GM23338 (cell line): ENCODE data around the gene INO80C. TPM values are rescaled to one million over a fixed set of nuclear protein-coding genes. Genes with fewer than 3 reads are reported as not detected.
A peak's percentile ranks its signal among the peaks of the same experiment; 100 is the strongest.

ENCODE experiments used
- ATAC-seq: fragments of 200-7000 bp; cut with Tn5 transposase; 3 replicates; pipeline ENCODE4 v1.9.1; 2020
- DNase-seq: peaks from one replicate; pipeline ENCODE4 v3.0.0-alpha.2; 2015; ENCODE audit warnings: low spot score
- H2AFZ ChIP-seq: fragments of 200-600 bp; sonication (generic); 2 replicates; pipeline ENCODE4 v1.8.0; 2016; ENCODE audit warnings: antibody characterized with exemption, mild to moderate bottlenecking, moderate library complexity
- H3F3A ChIP-seq: fragments of 200-600 bp; sonication (generic); replicated peaks from 2 replicates; pipeline ENCODE4 v1.8.0; 2017; ENCODE audit warnings: antibody characterized with exemption, mixed run types, low read depth
- H3K27ac ChIP-seq: fragments of 200-600 bp; sonication (generic); 2 replicates; pipeline ENCODE4 v1.6.1; 2016; ENCODE audit warnings: low read depth
- H3K27me3 ChIP-seq: fragments of 200-600 bp; sonication (generic); 2 replicates; pipeline ENCODE4 v1.8.0; 2016; ENCODE audit warnings: mild to moderate bottlenecking, mixed run types, moderate library complexity; ENCODE audit not compliant: insufficient read depth
- H3K36me3 ChIP-seq: fragments of 200-600 bp; sonication (generic); 2 replicates; pipeline ENCODE4 v1.8.0; 2016; ENCODE audit warnings: mild to moderate bottlenecking; ENCODE audit not compliant: insufficient read depth
- H3K4me1 ChIP-seq: fragments of 200-600 bp; sonication (generic); 2 replicates; pipeline ENCODE4 v1.8.0; 2016; ENCODE audit warnings: mild to moderate bottlenecking, moderate library complexity; ENCODE audit not compliant: insufficient read depth
- H3K4me2 ChIP-seq: fragments of 200-600 bp; sonication (generic); 2 replicates; pipeline ENCODE4 v1.7.1; 2017; ENCODE audit warnings: mixed run types
- H3K4me3 ChIP-seq: fragments of 200-600 bp; sonication (generic); 2 replicates; pipeline ENCODE4 v1.6.1; 2016; ENCODE audit warnings: mixed run types
- H3K79me2 ChIP-seq: fragments of 200-600 bp; sonication (generic); replicated peaks from 2 replicates; pipeline ENCODE4 v1.8.0; 2017; ENCODE audit warnings: mild to moderate bottlenecking; ENCODE audit not compliant: insufficient read depth
- H3K9me2 ChIP-seq: fragments of 200-600 bp; sonication (generic); 2 replicates; pipeline ENCODE4 v1.8.0; 2017; ENCODE audit not compliant: insufficient read depth
- H4K20me1 ChIP-seq: fragments of 200-600 bp; sonication (generic); replicated peaks from 2 replicates; pipeline ENCODE4 v1.8.0; 2017; ENCODE audit warnings: mild to moderate bottlenecking; ENCODE audit not compliant: insufficient read depth
- H3K27ac Mint-ChIP-seq: 2 replicates; pipeline ENCODE4 v1.8.0; 2020; ENCODE audit warnings: inconsistent platforms, mild to moderate bottlenecking, moderate library complexity, mixed read lengths
- H3K27me3 Mint-ChIP-seq: 3 replicates; pipeline ENCODE4 v1.8.0; 2022; ENCODE audit warnings: low read depth, mild to moderate bottlenecking, moderate library complexity, mixed read lengths, inconsistent platforms; ENCODE audit not compliant: insufficient read depth, poor library complexity
- H3K36me3 Mint-ChIP-seq: 3 replicates; pipeline ENCODE4 v1.8.0; 2021; ENCODE audit warnings: low read depth, mild to moderate bottlenecking, inconsistent platforms, moderate library complexity, mixed read lengths
- H3K4me1 Mint-ChIP-seq: 3 replicates; pipeline ENCODE4 v1.8.0; 2020; ENCODE audit warnings: mild to moderate bottlenecking, inconsistent platforms, mixed read lengths
- H3K4me3 Mint-ChIP-seq: 3 replicates; pipeline ENCODE4 v1.8.0; 2021; ENCODE audit warnings: moderate library complexity, mild to moderate bottlenecking, inconsistent platforms, mixed read lengths
- H3K9me3 Mint-ChIP-seq: 3 replicates; pipeline ENCODE4 v1.8.0; 2020; ENCODE audit warnings: moderate library complexity, mild to moderate bottlenecking, inconsistent platforms, mixed read lengths
- CREB1 ChIP-seq: fragments of 250-450 bp; sonication (Bioruptor Pico); IDR thresholded peaks from 2 replicates; pipeline ENCODE4 v1.5.0; 2020; ENCODE audit warnings: low read depth, mild to moderate bottlenecking, moderate library complexity
- EZH2 ChIP-seq: fragments of 200-600 bp; sonication (generic); IDR thresholded peaks from one replicate; pipeline ENCODE4 v1.8.0; 2017; ENCODE audit warnings: antibody characterized with exemption, mild to moderate bottlenecking, low read depth; ENCODE audit not compliant: unreplicated experiment
- EZH2phosphoT487 ChIP-seq: fragments of 200-600 bp; sonication (generic); IDR thresholded peaks from one replicate; pipeline ENCODE4 v1.8.1; 2018; ENCODE audit warnings: antibody characterized with exemption; ENCODE audit not compliant: unreplicated experiment
- JUNB ChIP-seq: IDR thresholded peaks from one replicate; pipeline ENCODE4 v1.6.1; 2016; ENCODE audit warnings: antibody characterized with exemption; ENCODE audit not compliant: unreplicated experiment
- NANOG ChIP-seq: IDR thresholded peaks from 2 replicates; pipeline ENCODE4 v1.6.1; 2016; ENCODE audit warnings: antibody characterized with exemption, borderline replicate concordance
- POLR2AphosphoS5 ChIP-seq: IDR thresholded peaks from 2 replicates; pipeline ENCODE4 v1.6.1; 2016; ENCODE audit warnings: antibody characterized with exemption, low read depth
- STAT1 ChIP-seq: IDR thresholded peaks from one replicate; pipeline ENCODE4 v1.6.1; 2016; ENCODE audit warnings: antibody characterized with exemption; ENCODE audit not compliant: unreplicated experiment
- ZNF114 ChIP-seq: fragments of 250-450 bp; sonication (Bioruptor Pico); IDR thresholded peaks from 2 replicates; pipeline ENCODE4 v1.5.0; 2020; ENCODE audit warnings: mild to moderate bottlenecking, moderate library complexity
- ZNF331 ChIP-seq: fragments of 250-450 bp; sonication (Bioruptor Pico); IDR thresholded peaks from 2 replicates; pipeline ENCODE4 v1.5.0; 2020; ENCODE audit warnings: low read depth, mild to moderate bottlenecking, moderate library complexity
- polyA plus RNA-seq: library from polyadenylated mRNA; unstranded; fragments of >200 nt; fragmentation: Nextera tagmentation; extraction: Ambion mirVana; gene quantifications from 2 replicates; pipeline ENCODE4 v1.2.1, GENCODE V29; 2016
- total RNA-seq: library from RNA; depleted of rRNA; stranded (reverse); fragments of >200 nt; shearing (Covaris generic); gene quantifications from 2 replicates; pipeline ENCODE4 v1.2.3, GENCODE V29; 2014
- TF ChIP-seq, protein P1 (sequence below): IDR thresholded peaks from one replicate; pipeline ENCODE4 v1.6.1; 2018; ENCODE audit warnings: antibody characterized with exemption; ENCODE audit not compliant: unreplicated experiment

The INO80C gene
- total and polyA plus RNA-seq, 2 experiments from 2014 or later = 16.3 to 52.3 TPM

DNA sequence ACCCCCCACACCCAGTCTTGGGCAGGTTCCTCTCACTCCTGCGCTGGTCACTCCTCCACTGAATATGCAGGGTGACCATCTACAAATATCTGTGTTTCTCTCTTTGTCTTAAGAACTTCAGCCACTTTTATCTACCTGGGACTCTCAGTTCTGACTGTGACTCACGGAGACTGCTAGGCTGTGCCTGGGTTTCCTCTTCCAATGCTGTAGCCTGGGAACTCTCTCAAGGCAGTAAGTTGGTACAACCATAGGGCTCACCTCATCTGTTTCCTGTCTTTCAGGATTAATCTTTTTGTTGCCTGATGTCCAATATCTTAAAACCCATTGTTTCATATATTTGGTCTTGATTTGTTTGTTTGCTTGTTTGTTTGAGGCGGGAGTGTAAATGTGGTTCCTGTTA is 73.4 kb downstream of the INO80C start:
- Mint-ChIP-seq H3K4me1 (peaks cover 4% of the 10 kb centered on the region), H3K27me3 (no peaks in the 10 kb centered on the region), H3K36me3 (no peaks in the 10 kb centered on the region), H3K9me3 (no peaks in the 10 kb centered on the region), H3K27ac (no peak overlapping the region), H3K4me3 (no peak overlapping the region)
- H3K79me2 ChIP-seq = no peaks in the 10 kb centered on the region
- H3K4me3 ChIP-seq = no peak overlapping the region
- H3K9me2 ChIP-seq = 0 out of 2 replicates have a peak, but pooled peaks cover 8% of the 10 kb centered on the region
- H3K4me2 ChIP-seq = no peak overlapping the region
- ATAC-seq (no peak; the same call in 2 of the 3 replicates), DNase-seq (no peak)
- no peaks in the 10 kb centered on the region; the same call in 1 of the 2 replicates for H4K20me1 ChIP-seq
- peak overlapping the region; percentile 20; the same call in 1 of the 2 replicates for H2AFZ ChIP-seq
- no peaks in the 10 kb centered on the region for H3K4me1 ChIP-seq
- no peak for TF ChIP-seq POLR2AphosphoS5
- TF ChIP-seq CREB1 (CRISPR knock-in tag) = no peak
- no peak overlapping the region for H3K27ac ChIP-seq
- H3F3A ChIP-seq = no peaks in the 10 kb centered on the region
- no peaks in the 10 kb centered on the region for H3K27me3 ChIP-seq
- H3K36me3 ChIP-seq = no peaks in the 10 kb centered on the region

DNA sequence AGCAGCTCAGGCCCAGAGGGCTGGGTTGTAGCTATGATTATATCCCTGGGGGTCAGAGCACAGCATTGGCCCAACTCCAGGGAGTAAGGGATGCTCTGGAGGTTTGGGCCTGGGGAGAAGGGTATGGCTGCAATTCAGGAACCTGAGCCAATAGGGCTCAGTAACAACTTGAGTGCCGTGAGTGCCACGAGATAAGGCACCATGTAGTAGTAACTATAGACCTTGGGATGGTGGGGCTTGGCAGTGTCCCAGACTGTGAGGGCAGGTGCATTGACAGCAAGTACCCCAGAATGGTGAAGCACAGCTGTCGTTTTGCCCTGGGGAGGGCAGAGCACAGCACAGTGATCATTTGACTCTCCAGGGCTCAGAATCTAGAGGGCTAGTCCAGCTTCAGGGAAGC is 75.5 kb downstream of the INO80C start:
- Histone ChIP-seq H3K79me2 (no peaks in the 10 kb centered on the region), H2AFZ (no peak overlapping the region), H3K27me3 (no peaks in the 10 kb centered on the region), H3K4me3 (no peak overlapping the region), H3K9me2 (0 out of 2 replicates have a peak, but pooled peaks cover 8% of the 10 kb centered on the region), H3K4me1 (no peaks in the 10 kb centered on the region), H3K27ac (no peak overlapping the region), H3K4me2 (no peak overlapping the region), H3K36me3 (no peaks in the 10 kb centered on the region), H4K20me1 (no peaks in the 10 kb centered on the region), H3F3A (no peaks in the 10 kb centered on the region)
- TF ChIP-seq ZNF331 (no peak), CREB1 (CRISPR knock-in tag) (no peak), EZH2phosphoT487 (no peak), ZNF114 (CRISPR knock-in tag) (no peak), POLR2AphosphoS5 (no peak), EZH2 (no peak), NANOG (no peak), STAT1 (no peak), JUNB (no peak)
- TF ChIP-seq, protein P1, sequence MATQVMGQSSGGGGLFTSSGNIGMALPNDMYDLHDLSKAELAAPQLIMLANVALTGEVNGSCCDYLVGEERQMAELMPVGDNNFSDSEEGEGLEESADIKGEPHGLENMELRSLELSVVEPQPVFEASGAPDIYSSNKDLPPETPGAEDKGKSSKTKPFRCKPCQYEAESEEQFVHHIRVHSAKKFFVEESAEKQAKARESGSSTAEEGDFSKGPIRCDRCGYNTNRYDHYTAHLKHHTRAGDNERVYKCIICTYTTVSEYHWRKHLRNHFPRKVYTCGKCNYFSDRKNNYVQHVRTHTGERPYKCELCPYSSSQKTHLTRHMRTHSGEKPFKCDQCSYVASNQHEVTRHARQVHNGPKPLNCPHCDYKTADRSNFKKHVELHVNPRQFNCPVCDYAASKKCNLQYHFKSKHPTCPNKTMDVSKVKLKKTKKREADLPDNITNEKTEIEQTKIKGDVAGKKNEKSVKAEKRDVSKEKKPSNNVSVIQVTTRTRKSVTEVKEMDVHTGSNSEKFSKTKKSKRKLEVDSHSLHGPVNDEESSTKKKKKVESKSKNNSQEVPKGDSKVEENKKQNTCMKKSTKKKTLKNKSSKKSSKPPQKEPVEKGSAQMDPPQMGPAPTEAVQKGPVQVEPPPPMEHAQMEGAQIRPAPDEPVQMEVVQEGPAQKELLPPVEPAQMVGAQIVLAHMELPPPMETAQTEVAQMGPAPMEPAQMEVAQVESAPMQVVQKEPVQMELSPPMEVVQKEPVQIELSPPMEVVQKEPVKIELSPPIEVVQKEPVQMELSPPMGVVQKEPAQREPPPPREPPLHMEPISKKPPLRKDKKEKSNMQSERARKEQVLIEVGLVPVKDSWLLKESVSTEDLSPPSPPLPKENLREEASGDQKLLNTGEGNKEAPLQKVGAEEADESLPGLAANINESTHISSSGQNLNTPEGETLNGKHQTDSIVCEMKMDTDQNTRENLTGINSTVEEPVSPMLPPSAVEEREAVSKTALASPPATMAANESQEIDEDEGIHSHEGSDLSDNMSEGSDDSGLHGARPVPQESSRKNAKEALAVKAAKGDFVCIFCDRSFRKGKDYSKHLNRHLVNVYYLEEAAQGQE = no peak
- peaks cover 7% of the 10 kb centered on the region; the same call in 2 of the 3 replicates for H3K36me3 Mint-ChIP-seq
- peaks cover 4% of the 10 kb centered on the region for H3K4me1 Mint-ChIP-seq
- no peak for ATAC-seq
- peaks cover 7% of the 10 kb centered on the region for H3K9me3 Mint-ChIP-seq
- no peak overlapping the region for H3K4me3 Mint-ChIP-seq
- no peak for DNase-seq
- H3K27me3 Mint-ChIP-seq = peaks cover under 1% of the 10 kb centered on the region
- H3K27ac Mint-ChIP-seq = no peak overlapping the region
